HepG2 (cell line): ENCODE measurements around the gene EDC3. TPM values are rescaled to one million over a fixed set of nuclear protein-coding genes. Genes with fewer than 3 reads are reported as not detected.

ENCODE experiments used
- ARHGAP35 ChIP-seq: sonication (generic); formaldehyde crosslinking; IDR thresholded peaks from 2 replicates; pipeline ENCODE4 v1.9.0; 2022; ENCODE audit warnings: mild to moderate bottlenecking, inconsistent platforms, moderate library complexity, missing genetic modification reagents, borderline replicate concordance
- CAMTA2 ChIP-seq: sonication (generic); formaldehyde crosslinking; IDR thresholded peaks from 2 replicates; pipeline ENCODE4 v1.4.0; 2020; ENCODE audit warnings: mild to moderate bottlenecking, missing genetic modification reagents, borderline replicate concordance
- DNMT3B ChIP-seq: conservative IDR thresholded peaks from 2 replicates; pipeline ENCODE4 v1.6.1; 2016; ENCODE audit warnings: missing biosample characterization, control low read depth
- HDAC6 ChIP-seq: fragments of 200-600 bp; sonication (generic); IDR thresholded peaks from 2 replicates; pipeline ENCODE4 v1.7.0; 2017; ENCODE audit warnings: mild to moderate bottlenecking, antibody characterized with exemption, low read length, low read depth
- HMG20B ChIP-seq: conservative IDR thresholded peaks from 2 replicates; pipeline ENCODE4 v1.6.1; 2016; ENCODE audit warnings: missing genetic modification reagents, missing compliant biosample characterization
- HNF4A ChIP-seq: sonication (generic); formaldehyde crosslinking; IDR thresholded peaks from 2 replicates; pipeline ENCODE4 v1.4.0; 2020; ENCODE audit warnings: missing genetic modification reagents
- IKZF5 ChIP-seq: IDR thresholded peaks from 2 replicates; pipeline ENCODE4 v1.6.1; 2018; ENCODE audit warnings: missing genetic modification reagents, mild to moderate bottlenecking, missing compliant biosample characterization
- JUN ChIP-seq: sonication (generic); formaldehyde crosslinking; IDR thresholded peaks from 2 replicates; pipeline ENCODE4 v1.4.0; 2020; ENCODE audit warnings: mild to moderate bottlenecking, missing genetic modification reagents
- KAT8 ChIP-seq: IDR thresholded peaks from 2 replicates; pipeline ENCODE4 v1.6.1; 2016; ENCODE audit warnings: missing genetic modification reagents, missing compliant biosample characterization
- KLF12 ChIP-seq: sonication (generic); formaldehyde crosslinking; IDR thresholded peaks from 2 replicates; pipeline ENCODE4 v1.4.0; 2020; ENCODE audit warnings: missing genetic modification reagents, borderline replicate concordance
- MXD1 ChIP-seq: sonication (generic); formaldehyde crosslinking; IDR thresholded peaks from 2 replicates; pipeline ENCODE4 v1.4.0; 2020; ENCODE audit warnings: mild to moderate bottlenecking, missing genetic modification reagents
- NR0B2 ChIP-seq: sonication (generic); formaldehyde crosslinking; IDR thresholded peaks from 2 replicates; pipeline ENCODE4 v1.4.0; 2020; ENCODE audit warnings: mild to moderate bottlenecking, missing genetic modification reagents
- NR2F6 ChIP-seq, 2 experiments: IDR thresholded peaks; 2 replicates each; pipeline ENCODE4 v1.6.1; 2016; ENCODE audit warnings: antibody characterized with exemption in 1 of 2, mild to moderate bottlenecking in 1 of 2
- SIN3B ChIP-seq: fragments of 150-350 bp; IDR thresholded peaks from 2 replicates; pipeline ENCODE4 v1.6.1; 2014; ENCODE audit warnings: low read length
- SMAD9 ChIP-seq: sonication (generic); formaldehyde crosslinking; IDR thresholded peaks from 2 replicates; pipeline ENCODE4 v1.5.1; 2020; ENCODE audit warnings: mild to moderate bottlenecking, missing genetic modification reagents
- SMARCC2 ChIP-seq: fragments of 450-650 bp; IDR thresholded peaks from 2 replicates; pipeline ENCODE4 v1.6.1; 2017; ENCODE audit warnings: antibody characterized with exemption, mild to moderate bottlenecking
- SP1 ChIP-seq, 2 experiments: fragments of 450-650 bp in 1 of 2; sonication (generic) in 1 of 2; formaldehyde crosslinking in 1 of 2; IDR thresholded peaks; 2 replicates each; pipeline versions ENCODE4 v1.4.0 to v1.6.1; 2016 to 2020; ENCODE audit warnings: missing genetic modification reagents in 1 of 2
- TBP ChIP-seq: sonication (generic); formaldehyde crosslinking; IDR thresholded peaks from 2 replicates; pipeline ENCODE4 v1.5.0; 2020; ENCODE audit warnings: missing genetic modification reagents
- WIZ ChIP-seq: sonication (generic); formaldehyde crosslinking; IDR thresholded peaks from 2 replicates; pipeline ENCODE4 v1.5.1; 2020; ENCODE audit warnings: mild to moderate bottlenecking, missing genetic modification reagents
- ZFP90 ChIP-seq: sonication (generic); formaldehyde crosslinking; IDR thresholded peaks from 2 replicates; pipeline ENCODE4 v1.8.0; 2022; ENCODE audit warnings: missing genetic modification reagents, mild to moderate bottlenecking, inconsistent platforms, borderline replicate concordance
- ZNF160 ChIP-seq: sonication (generic); formaldehyde crosslinking; IDR thresholded peaks from 2 replicates; pipeline ENCODE4 v1.8.0; 2022; ENCODE audit warnings: mild to moderate bottlenecking, inconsistent platforms, missing genetic modification reagents
- ZNF180 ChIP-seq: sonication (generic); formaldehyde crosslinking; IDR thresholded peaks from 2 replicates; pipeline ENCODE4 v1.4.0; 2020; ENCODE audit warnings: low read depth, missing genetic modification reagents, borderline replicate concordance
- ZNF354B ChIP-seq: sonication (generic); formaldehyde crosslinking; IDR thresholded peaks from 2 replicates; pipeline ENCODE4 v1.8.0; 2022; ENCODE audit warnings: mild to moderate bottlenecking, missing genetic modification reagents
- ZNF598 ChIP-seq: sonication (generic); formaldehyde crosslinking; IDR thresholded peaks from 2 replicates; pipeline ENCODE4 v1.5.1; 2020; ENCODE audit warnings: mild to moderate bottlenecking, missing genetic modification reagents, borderline replicate concordance
- ZNF766 ChIP-seq: sonication (generic); formaldehyde crosslinking; IDR thresholded peaks from 2 replicates; pipeline ENCODE4 v1.5.0; 2020; ENCODE audit warnings: missing genetic modification reagents, borderline replicate concordance
- polyA plus RNA-seq, 8 experiments: library from polyadenylated mRNA; depleted of rRNA in 3 of 8; stranded (reverse) in 7 of 8; unstranded in 1 of 8; fragments of >200 nt; fragmentation: Illumina TruSeq in 4 of 8; extraction: Trizol in 4 of 8; gene quantifications; 2 replicates each; pipeline versions ENCODE4 v1.2.1 to v1.2.3, GENCODE V29; 2011 to 2016; ENCODE audit warnings: low read depth in 4 of 8, missing spikeins in 1 of 8, mixed read lengths in 1 of 8; ENCODE audit not compliant: insufficient read depth in 1 of 8
- total RNA-seq, 5 experiments: library from RNA; depleted of rRNA; stranded (reverse); fragments of >200 nt; fragmentation: Illumina TruSeq; extraction: Trizol; gene quantifications; 2 replicates each; pipeline ENCODE4 v1.2.3, GENCODE V29; 2016; ENCODE audit warnings: low read depth in 1 of 5
- TF ChIP-seq, protein P1 (sequence below): IDR thresholded peaks from 2 replicates; pipeline ENCODE4 v1.6.1; 2016; ENCODE audit warnings: missing compliant biosample characterization, missing genetic modification reagents, borderline replicate concordance
- TF ChIP-seq, protein P2 (sequence below): sonication (generic); formaldehyde crosslinking; IDR thresholded peaks from 2 replicates; pipeline ENCODE4 v1.4.0; 2020; ENCODE audit warnings: missing genetic modification reagents

Gene EDC3
- total and polyA plus RNA-seq, 2 of the 13 experiments (the other 11 are each of a cell fraction or from before 2014, with no cell fraction given) = 17.4 to 32.0 TPM

DNA sequence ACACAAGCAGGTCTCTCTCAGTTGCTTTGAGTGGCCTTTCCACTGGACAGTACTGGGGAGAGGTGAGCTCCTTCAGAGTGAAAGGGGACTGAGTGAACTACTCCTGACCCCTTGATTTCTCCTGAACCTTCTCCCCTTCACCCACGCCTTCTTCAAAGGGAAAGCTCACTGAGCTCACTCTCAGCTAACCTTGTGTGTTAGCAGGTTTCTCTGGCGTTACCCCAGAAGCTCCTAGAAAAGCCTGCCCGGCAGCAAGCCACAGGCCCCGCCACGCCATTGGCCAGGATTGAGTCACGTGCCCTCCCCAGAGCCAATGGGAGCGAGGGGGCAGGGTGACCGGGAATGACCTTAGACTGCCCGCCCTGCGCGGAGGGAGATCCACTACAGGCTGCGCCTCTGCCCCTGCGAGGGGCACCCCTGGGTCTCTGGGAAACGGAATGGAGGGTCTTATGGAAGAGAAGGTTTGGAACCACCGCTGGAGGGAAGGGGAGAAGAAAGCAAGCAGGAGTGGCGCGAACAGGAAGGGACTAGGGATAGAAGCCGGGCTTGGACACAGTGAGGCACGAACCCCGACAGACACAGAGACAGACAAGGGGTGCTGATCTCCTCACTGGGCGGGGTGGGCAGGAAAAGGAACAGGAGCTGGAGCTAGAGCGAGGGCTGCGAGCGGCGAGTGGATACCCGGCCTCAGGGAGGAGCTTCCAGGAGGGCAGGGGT is 97.5 kb downstream of the EDC3 start (continued):
- TF ChIP-seq, protein P1, sequence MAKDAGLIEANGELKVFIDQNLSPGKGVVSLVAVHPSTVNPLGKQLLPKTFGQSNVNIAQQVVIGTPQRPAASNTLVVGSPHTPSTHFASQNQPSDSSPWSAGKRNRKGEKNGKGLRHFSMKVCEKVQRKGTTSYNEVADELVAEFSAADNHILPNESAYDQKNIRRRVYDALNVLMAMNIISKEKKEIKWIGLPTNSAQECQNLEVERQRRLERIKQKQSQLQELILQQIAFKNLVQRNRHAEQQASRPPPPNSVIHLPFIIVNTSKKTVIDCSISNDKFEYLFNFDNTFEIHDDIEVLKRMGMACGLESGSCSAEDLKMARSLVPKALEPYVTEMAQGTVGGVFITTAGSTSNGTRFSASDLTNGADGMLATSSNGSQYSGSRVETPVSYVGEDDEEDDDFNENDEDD (CRISPR knock-in tag) = peak; percentile 87
- TF ChIP-seq JUN (CRISPR knock-in tag) (no peak), WIZ (CRISPR knock-in tag) (no peak), SIN3B (no peak), MXD1 (CRISPR knock-in tag) (peak; percentile 72; the same call in 1 of the 2 replicates), ZNF354B (no peak), NR0B2 (CRISPR knock-in tag) (peak; percentile 66; the same call in 1 of the 2 replicates), ZNF180 (CRISPR knock-in tag) (no peak), KLF12 (peak; percentile 71; the same call in 1 of the 2 replicates), SP1 (IDR thresholded peaks at IDR 0.05) (no peak), SP1 (CRISPR knock-in tag; IDR thresholded peaks at IDR 0.05) (peak; percentile 74), ZNF160 (CRISPR knock-in tag) (no peak), HDAC6 (no peak), SMARCC2 (no peak), NR2F6 (IDR thresholded peaks at IDR 0.05) (peak; percentile 73), NR2F6 (CRISPR knock-in tag; IDR thresholded peaks at IDR 0.05) (peak; percentile 81; the same call in 1 of the 2 replicates), HNF4A (CRISPR knock-in tag) (0 out of 2 replicates have a peak, but pooled peaks have one; percentile 8), TBP (CRISPR knock-in tag) (no peak), DNMT3B (0 out of 2 replicates have a peak, but pooled peaks have one; percentile 24), KAT8 (CRISPR knock-in tag) (peak; percentile 82), SMAD9 (CRISPR knock-in tag) (no peak), HMG20B (CRISPR knock-in tag) (no peak), IKZF5 (CRISPR knock-in tag) (peak; percentile 87), CAMTA2 (CRISPR knock-in tag) (peak; percentile 89; the same call in 1 of the 2 replicates), ZNF766 (no peak), ZNF598 (no peak; the same call in 1 of the 2 replicates), ARHGAP35 (CRISPR knock-in tag) (peak; percentile 55; the same call in 1 of the 2 replicates), ZFP90 (CRISPR knock-in tag) (no peak)
- TF ChIP-seq, protein P2, sequence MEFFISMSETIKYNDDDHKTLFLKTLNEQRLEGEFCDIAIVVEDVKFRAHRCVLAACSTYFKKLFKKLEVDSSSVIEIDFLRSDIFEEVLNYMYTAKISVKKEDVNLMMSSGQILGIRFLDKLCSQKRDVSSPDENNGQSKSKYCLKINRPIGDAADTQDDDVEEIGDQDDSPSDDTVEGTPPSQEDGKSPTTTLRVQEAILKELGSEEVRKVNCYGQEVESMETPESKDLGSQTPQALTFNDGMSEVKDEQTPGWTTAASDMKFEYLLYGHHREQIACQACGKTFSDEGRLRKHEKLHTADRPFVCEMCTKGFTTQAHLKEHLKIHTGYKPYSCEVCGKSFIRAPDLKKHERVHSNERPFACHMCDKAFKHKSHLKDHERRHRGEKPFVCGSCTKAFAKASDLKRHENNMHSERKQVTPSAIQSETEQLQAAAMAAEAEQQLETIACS (CRISPR knock-in tag) = no peak
